GM12801 (cell line): ENCODE measurements around the gene ARHGEF5.

Source experiments
- CTCF ChIP-seq: IDR thresholded peaks from one replicate; pipeline ENCODE4 v1.5.1; 2011; ENCODE audit warnings: control low read depth; ENCODE audit not compliant: insufficient read length; ENCODE audit errors: extremely low read depth

Gene ARHGEF5

GRCh38 chr7:144414815-144415214 lies 59.6 kb downstream of the ARHGEF5 start:
- TF ChIP-seq CTCF: no peak

GRCh38 chr7:144415858-144416257 lies 60.7 kb downstream of the ARHGEF5 start:
- no peak for TF ChIP-seq CTCF

- no peak for TF ChIP-seq CTCF
These were observed 61.1 kb downstream of the ARHGEF5 start for GRCh38 chr7:144416341-144416740.

- TF ChIP-seq CTCF: no peak
These were observed 73.2 kb downstream of the ARHGEF5 start for GRCh38 chr7:144428431-144428830.
